Smooth muscle cell (in vitro differentiated cells): ENCODE data around the gene PSMD6. TPM values are rescaled to one million over a fixed set of nuclear protein-coding genes. Genes with fewer than 3 reads are reported as not detected.

Experiments used
- DNase-seq: peaks from one replicate; lab custom pipeline; 2025; ENCODE audit not compliant: unreplicated experiment; lab: John Stamatoyannopoulos, UW
- H2AFZ ChIP-seq: fragments of 200-600 bp; sonication (generic); 2 replicates; pipeline ENCODE4 v1.6.0; 2016; ENCODE audit warnings: antibody characterized with exemption, low read depth, mild to moderate bottlenecking
- H3F3A ChIP-seq: fragments of 200-600 bp; sonication (generic); 2 replicates; pipeline ENCODE4 v1.6.0; 2017; ENCODE audit warnings: antibody characterized with exemption, low read depth
- H3K27ac ChIP-seq: fragments of 200-600 bp; sonication (generic); 2 replicates; pipeline ENCODE4 v1.5.1; 2016; ENCODE audit warnings: low read depth, mild to moderate bottlenecking
- H3K27me3 ChIP-seq: fragments of 200-600 bp; sonication (generic); 2 replicates; pipeline ENCODE4 v1.6.1; 2016; ENCODE audit warnings: low read depth, mild to moderate bottlenecking
- H3K36me3 ChIP-seq: fragments of 200-600 bp; sonication (generic); 2 replicates; pipeline ENCODE4 v1.5.1; 2016; ENCODE audit warnings: low read depth
- H3K4me1 ChIP-seq: fragments of 200-600 bp; sonication (generic); 2 replicates; pipeline ENCODE4 v1.5.1; 2016; ENCODE audit warnings: low read depth
- H3K4me2 ChIP-seq: fragments of 200-600 bp; sonication (generic); 2 replicates; pipeline ENCODE4 v1.6.0; 2016; ENCODE audit warnings: mild to moderate bottlenecking
- H3K4me3 ChIP-seq: fragments of 200-600 bp; sonication (generic); 2 replicates; pipeline ENCODE4 v1.5.1; 2016; ENCODE audit warnings: mild to moderate bottlenecking
- H3K79me2 ChIP-seq: fragments of 200-600 bp; sonication (generic); 2 replicates; pipeline ENCODE4 v1.6.0; 2016; ENCODE audit warnings: low read depth, mild to moderate bottlenecking
- H3K9ac ChIP-seq: fragments of 200-600 bp; sonication (generic); 2 replicates; pipeline ENCODE4 v1.6.0; 2016; ENCODE audit warnings: low read depth
- H3K9me3 ChIP-seq: fragments of 200-600 bp; sonication (generic); replicated peaks from 2 replicates; pipeline ENCODE4 v1.5.1; 2016; ENCODE audit warnings: low read depth
- H4K20me1 ChIP-seq: fragments of 200-600 bp; sonication (generic); 2 replicates; pipeline ENCODE4 v1.6.0; 2016; ENCODE audit warnings: low read depth
- CTCF ChIP-seq: fragments of 200-600 bp; sonication (generic); IDR thresholded peaks from 2 replicates; pipeline ENCODE4 v1.5.1; 2017; ENCODE audit warnings: borderline replicate concordance, mild to moderate bottlenecking, antibody characterized with exemption; ENCODE audit not compliant: insufficient read depth, poor library complexity, severe bottlenecking
- WGBS: methylation state at CpG from one replicate; pipeline ENCODE4 v1.1.7; 2016; ENCODE audit warnings: low lambda C conversion rate; 5-methylcytosine and 5-hydroxymethylcytosine counted together
- polyA plus RNA-seq: library from polyadenylated mRNA; unstranded; fragments of >200 nt; fragmentation: Nextera tagmentation; extraction: Ambion mirVana; gene quantifications from 2 replicates; pipeline ENCODE4 v1.2.1, GENCODE V29; 2016
- total RNA-seq: library from RNA; depleted of rRNA; stranded (reverse); fragments of >200 nt; gene quantifications from 2 replicates; pipeline ENCODE4 v1.2.3, GENCODE V29; 2014

The PSMD6 gene
- 109 and 113 TPM in 2 replicates for total RNA-seq
- 116 and 119 TPM in 2 replicates for polyA plus RNA-seq

GRCh38 chr3:64023187-64023860, at the start of gene PSMD6:
Gene PSMD6 (minus strand): TSS chr3:64023494. CDS start chr3:64023419, 75 bp downstream.
- Histone ChIP-seq H3F3A (no peaks in the 10 kb centered on the region), H2AFZ (peak within 1 kb of the TSS; percentile 93), H3K9ac (peak within 1 kb of the TSS; percentile 99), H3K9me3 (no peaks in the 10 kb centered on the region), H3K4me3 (peak within 1 kb of the TSS; percentile 90), H4K20me1 (peaks cover 25% of the 10 kb centered on the region), H3K27ac (peak within 1 kb of the TSS; percentile 87), H3K36me3 (peaks cover 13% of the 10 kb centered on the region), H3K27me3 (no peaks in the 10 kb centered on the region), H3K79me2 (peaks cover 37% of the 10 kb centered on the region), H3K4me2 (peak within 1 kb of the TSS; percentile 98), H3K4me1 (peaks cover 9% of the 10 kb centered on the region)
- DNase-seq: peak; percentile 82
- peak; percentile 99 for TF ChIP-seq CTCF
- WGBS: 3% methylated on average over 59 of the region's 59 CpGs

- no peaks in the 10 kb centered on the region for H3K4me1 ChIP-seq
- no peaks in the 10 kb centered on the region for H3K9me3 ChIP-seq
- no peak overlapping the region for H2AFZ ChIP-seq
- 91% methylated on average over 2 of the region's 2 CpGs for WGBS
- H3K27ac ChIP-seq: no peak overlapping the region
- H3K9ac ChIP-seq: no peak overlapping the region
- no peak for DNase-seq
- H3K4me3 ChIP-seq: no peak overlapping the region
- H3F3A ChIP-seq: peaks cover 4% of the 10 kb centered on the region
- no peaks in the 10 kb centered on the region for H3K36me3 ChIP-seq
- H4K20me1 ChIP-seq: no peaks in the 10 kb centered on the region
- no peak overlapping the region for H3K4me2 ChIP-seq
- H3K27me3 ChIP-seq: no peaks in the 10 kb centered on the region
- H3K79me2 ChIP-seq: no peaks in the 10 kb centered on the region
- TF ChIP-seq CTCF: no peak
Observed at GRCh38 chr3:64072126-64072525, 48.8 kb upstream of the PSMD6 start.

- Histone ChIP-seq H2AFZ (no peak overlapping the region), H3K9ac (no peak overlapping the region), H3K4me3 (no peak overlapping the region), H3K36me3 (no peaks in the 10 kb centered on the region), H3K4me2 (no peak overlapping the region), H3F3A (peaks cover 4% of the 10 kb centered on the region), H3K27ac (no peak overlapping the region), H3K4me1 (no peaks in the 10 kb centered on the region), H4K20me1 (no peaks in the 10 kb centered on the region), H3K9me3 (no peaks in the 10 kb centered on the region), H3K27me3 (no peaks in the 10 kb centered on the region), H3K79me2 (no peaks in the 10 kb centered on the region)
- no peak for DNase-seq
- no peak for TF ChIP-seq CTCF
Observed at GRCh38 chr3:64070704-64071103, 47.4 kb upstream of the PSMD6 start.
